Testis (tissue), 2 donors: ENCODE data around the gene JADE2.

ENCODE experiments used
- POLR2A ChIP-seq: fragments of 450-650 bp; IDR thresholded peaks from one replicate; pipeline ENCODE4 v1.6.1; 2017; ENCODE audit warnings: antibody characterized with exemption, mild to moderate bottlenecking, moderate library complexity
- TF ChIP-seq, protein P1 (sequence below), 3 experiments: fragments of 450-650 bp in 2 of 3; fragments of 200-600 bp in 1 of 3; sonication (generic) in 1 of 3; IDR thresholded peaks; one replicate each; pipeline ENCODE4 v1.5.1; 2016 to 2019; ENCODE audit warnings: antibody characterized with exemption in 3 of 3, mild to moderate bottlenecking in 2 of 3, moderate library complexity in 1 of 3

DNA sequence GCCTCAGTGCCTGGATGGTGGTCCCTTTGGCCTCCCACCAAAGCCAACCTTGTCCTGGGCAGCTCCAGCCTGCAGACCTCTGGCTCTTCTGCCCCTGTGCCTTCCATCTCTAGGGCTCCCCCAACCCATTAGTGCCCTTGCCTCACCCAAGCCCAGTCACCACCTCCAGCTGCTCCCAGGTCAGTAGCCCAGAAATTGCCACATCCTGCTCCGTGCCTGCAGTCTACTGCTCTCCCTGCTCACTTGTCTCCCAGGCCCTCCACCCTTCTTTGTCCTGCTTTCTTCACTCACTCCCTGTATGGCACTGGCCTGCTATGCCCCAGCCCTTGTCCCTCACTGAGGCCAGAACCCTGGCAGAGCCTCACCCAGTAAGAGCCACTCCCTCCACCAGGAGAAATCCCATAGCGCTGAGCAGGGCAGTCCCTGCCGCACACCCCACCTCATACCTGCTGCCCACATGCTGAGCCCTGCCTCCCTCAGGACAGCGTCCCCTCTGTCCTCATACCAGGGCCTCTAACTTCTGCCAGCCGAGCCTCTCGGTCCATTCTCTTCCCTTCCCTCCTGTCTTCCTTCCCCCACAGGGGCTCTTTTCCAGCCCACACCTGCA is 44.4 kb downstream of the JADE2 start:
- TF ChIP-seq, protein P1, sequence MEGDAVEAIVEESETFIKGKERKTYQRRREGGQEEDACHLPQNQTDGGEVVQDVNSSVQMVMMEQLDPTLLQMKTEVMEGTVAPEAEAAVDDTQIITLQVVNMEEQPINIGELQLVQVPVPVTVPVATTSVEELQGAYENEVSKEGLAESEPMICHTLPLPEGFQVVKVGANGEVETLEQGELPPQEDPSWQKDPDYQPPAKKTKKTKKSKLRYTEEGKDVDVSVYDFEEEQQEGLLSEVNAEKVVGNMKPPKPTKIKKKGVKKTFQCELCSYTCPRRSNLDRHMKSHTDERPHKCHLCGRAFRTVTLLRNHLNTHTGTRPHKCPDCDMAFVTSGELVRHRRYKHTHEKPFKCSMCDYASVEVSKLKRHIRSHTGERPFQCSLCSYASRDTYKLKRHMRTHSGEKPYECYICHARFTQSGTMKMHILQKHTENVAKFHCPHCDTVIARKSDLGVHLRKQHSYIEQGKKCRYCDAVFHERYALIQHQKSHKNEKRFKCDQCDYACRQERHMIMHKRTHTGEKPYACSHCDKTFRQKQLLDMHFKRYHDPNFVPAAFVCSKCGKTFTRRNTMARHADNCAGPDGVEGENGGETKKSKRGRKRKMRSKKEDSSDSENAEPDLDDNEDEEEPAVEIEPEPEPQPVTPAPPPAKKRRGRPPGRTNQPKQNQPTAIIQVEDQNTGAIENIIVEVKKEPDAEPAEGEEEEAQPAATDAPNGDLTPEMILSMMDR (IDR thresholded peaks at IDR 0.05): no peak
- TF ChIP-seq POLR2A: no peak
